ENCODE data around the gene TCERG1L.

The TCERG1L gene

DNA sequence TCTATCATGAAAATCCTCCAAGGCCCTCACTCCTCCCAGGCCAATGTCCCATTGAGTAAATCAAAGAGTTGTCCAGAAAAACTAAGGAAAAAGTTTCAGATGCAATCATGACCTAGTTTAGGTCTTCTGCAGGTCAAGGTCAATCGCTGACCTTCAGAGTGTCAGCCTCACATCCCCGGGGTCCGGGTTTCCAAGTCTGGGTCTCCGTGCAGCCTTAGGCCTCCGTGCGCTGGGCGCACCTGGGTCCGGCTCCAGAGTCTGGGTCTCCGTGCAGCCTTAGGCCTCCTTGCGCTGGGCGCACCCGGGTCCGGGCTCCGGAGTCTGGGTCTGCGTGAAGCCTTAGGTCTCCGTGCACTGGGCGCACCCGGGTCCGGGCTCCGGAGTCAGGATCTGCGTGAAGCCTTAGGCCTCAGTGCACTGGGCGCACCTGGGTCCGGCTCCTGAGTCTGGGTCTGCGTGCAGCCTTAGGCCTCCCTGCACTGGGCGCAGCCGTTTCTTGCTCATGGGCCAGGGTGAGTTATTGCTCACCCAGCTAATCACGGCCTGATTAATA lies 236.2 kb downstream of the TCERG1L start:
- H3K27me3 ChIP-seq (replicated peaks; ENCODE audit: control insufficient read depth, insufficient read depth, low read length): no peaks in the 10 kb centered on the region
- no peaks in the 10 kb centered on the region for H3K36me3 ChIP-seq (ENCODE audit: control insufficient read depth, insufficient read depth, low read length)
- no peak overlapping the region for H3K4me3 ChIP-seq (replicated peaks; ENCODE audit: low read depth, low read length)
- no peak for DNase-seq (ENCODE audit: extremely low read depth, insufficient read length)
- TF ChIP-seq, protein P1, sequence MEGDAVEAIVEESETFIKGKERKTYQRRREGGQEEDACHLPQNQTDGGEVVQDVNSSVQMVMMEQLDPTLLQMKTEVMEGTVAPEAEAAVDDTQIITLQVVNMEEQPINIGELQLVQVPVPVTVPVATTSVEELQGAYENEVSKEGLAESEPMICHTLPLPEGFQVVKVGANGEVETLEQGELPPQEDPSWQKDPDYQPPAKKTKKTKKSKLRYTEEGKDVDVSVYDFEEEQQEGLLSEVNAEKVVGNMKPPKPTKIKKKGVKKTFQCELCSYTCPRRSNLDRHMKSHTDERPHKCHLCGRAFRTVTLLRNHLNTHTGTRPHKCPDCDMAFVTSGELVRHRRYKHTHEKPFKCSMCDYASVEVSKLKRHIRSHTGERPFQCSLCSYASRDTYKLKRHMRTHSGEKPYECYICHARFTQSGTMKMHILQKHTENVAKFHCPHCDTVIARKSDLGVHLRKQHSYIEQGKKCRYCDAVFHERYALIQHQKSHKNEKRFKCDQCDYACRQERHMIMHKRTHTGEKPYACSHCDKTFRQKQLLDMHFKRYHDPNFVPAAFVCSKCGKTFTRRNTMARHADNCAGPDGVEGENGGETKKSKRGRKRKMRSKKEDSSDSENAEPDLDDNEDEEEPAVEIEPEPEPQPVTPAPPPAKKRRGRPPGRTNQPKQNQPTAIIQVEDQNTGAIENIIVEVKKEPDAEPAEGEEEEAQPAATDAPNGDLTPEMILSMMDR (IDR thresholded peaks at IDR 0.05; ENCODE audit: insufficient read depth, low read length, poor library complexity, severe bottlenecking): no peak

DNA sequence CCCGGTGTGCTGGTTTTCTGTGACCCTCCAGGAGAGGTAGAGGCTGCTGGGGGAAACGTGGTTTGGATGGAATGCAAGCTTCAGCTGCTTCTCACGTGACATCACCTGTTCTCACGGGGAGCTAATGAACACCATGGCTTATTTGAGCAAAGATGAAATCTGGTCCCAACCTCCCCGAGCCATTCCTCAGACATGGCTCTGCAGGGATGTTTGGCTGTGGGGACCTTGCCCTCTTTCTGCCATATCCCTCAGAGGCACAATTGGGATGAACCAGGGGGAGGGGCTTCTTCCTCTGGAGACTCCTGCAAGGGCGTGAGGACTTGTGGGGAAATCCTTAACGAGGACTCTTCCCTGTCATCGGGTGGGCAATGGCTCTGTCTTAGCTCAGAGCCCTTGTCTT lies 236.8 kb downstream of the TCERG1L start:
- TF ChIP-seq, protein P1 (IDR thresholded peaks at IDR 0.05; ENCODE audit: insufficient read depth, low read length, poor library complexity, severe bottlenecking): no peak
- H3K27me3 ChIP-seq (replicated peaks; ENCODE audit: control insufficient read depth, insufficient read depth, low read length): no peaks in the 10 kb centered on the region
- H3K36me3 ChIP-seq (ENCODE audit: control insufficient read depth, insufficient read depth, low read length): no peaks in the 10 kb centered on the region
- no peak for DNase-seq (ENCODE audit: extremely low read depth, insufficient read length)
- no peak overlapping the region for H3K4me3 ChIP-seq (replicated peaks; ENCODE audit: low read depth, low read length)

DNA sequence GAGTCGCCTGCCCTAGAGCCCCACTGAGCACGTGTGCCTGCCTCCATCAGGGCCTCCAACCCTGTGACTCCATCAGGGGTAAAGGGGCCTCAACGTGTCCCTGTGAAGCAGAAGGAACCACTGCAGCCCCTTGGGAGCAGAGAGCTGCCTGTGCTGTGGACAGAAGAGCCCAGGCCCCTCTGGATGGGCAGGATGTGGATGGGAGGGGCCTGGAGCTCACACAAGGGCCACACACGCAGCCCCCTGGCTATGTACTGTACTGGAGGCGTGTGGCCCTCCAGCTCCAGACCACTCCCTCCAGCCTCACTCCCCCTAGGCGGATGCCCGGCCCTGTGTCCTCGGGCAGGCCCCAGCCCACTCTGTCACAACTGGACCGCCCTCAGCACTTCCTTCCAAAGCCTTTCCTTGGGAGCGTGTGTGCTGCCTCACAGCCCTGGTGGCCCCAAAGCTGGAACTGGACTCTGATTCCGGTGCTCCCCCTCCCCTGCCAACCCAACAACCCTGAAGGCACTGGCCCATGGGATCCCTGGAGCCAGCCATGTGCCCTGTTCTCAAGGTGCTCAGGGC lies 238.0 kb downstream of the TCERG1L start:
- no peak for DNase-seq (ENCODE audit: extremely low read depth, insufficient read length)
- Histone ChIP-seq H3K36me3 (ENCODE audit: control insufficient read depth, insufficient read depth, low read length) (no peaks in the 10 kb centered on the region), H3K4me3 (replicated peaks; ENCODE audit: low read depth, low read length) (no peak overlapping the region), H3K27me3 (replicated peaks; ENCODE audit: control insufficient read depth, insufficient read depth, low read length) (no peaks in the 10 kb centered on the region)
- TF ChIP-seq, protein P1 (IDR thresholded peaks at IDR 0.05; ENCODE audit: insufficient read depth, low read length, poor library complexity, severe bottlenecking): no peak

DNA sequence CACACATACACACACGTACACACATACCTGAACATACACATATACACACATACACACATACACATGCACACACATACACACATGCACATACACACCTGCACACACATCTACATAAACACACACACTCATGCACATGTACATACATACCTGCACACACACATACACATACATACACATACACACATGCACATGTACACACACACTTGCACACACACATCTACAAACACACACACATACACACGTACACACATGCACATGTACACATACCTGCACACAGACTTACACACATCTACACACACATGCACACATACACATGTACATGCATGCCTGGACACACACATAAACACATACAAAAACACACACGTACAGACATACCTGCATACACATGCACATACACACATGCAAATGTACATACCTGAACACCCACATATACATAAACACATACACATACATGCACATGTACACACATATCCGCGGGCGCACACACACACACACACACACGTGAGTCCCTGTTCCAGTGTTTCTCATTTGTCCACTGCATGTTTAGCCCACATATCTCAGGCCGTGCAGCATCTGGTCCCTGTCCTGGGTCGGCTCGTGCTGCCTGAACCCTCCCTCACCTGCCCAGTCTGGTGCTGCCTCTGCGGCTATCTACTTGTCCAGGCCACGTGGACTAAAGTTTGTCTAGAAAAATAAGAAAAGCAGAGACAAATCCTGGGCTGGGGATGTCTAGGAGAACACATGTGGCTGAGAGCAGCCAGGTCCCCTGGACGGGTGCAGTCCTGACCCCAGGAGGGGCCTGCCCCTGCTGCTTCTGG lies 238.7 kb downstream of the TCERG1L start:
- Histone ChIP-seq H3K27me3 (replicated peaks; ENCODE audit: control insufficient read depth, insufficient read depth, low read length) (no peaks in the 10 kb centered on the region), H3K4me3 (replicated peaks; ENCODE audit: low read depth, low read length) (no peak overlapping the region), H3K36me3 (ENCODE audit: control insufficient read depth, insufficient read depth, low read length) (no peaks in the 10 kb centered on the region)
- no peak for DNase-seq (ENCODE audit: extremely low read depth, insufficient read length)
- TF ChIP-seq, protein P1 (IDR thresholded peaks at IDR 0.05; ENCODE audit: insufficient read depth, low read length, poor library complexity, severe bottlenecking): no peak

DNA sequence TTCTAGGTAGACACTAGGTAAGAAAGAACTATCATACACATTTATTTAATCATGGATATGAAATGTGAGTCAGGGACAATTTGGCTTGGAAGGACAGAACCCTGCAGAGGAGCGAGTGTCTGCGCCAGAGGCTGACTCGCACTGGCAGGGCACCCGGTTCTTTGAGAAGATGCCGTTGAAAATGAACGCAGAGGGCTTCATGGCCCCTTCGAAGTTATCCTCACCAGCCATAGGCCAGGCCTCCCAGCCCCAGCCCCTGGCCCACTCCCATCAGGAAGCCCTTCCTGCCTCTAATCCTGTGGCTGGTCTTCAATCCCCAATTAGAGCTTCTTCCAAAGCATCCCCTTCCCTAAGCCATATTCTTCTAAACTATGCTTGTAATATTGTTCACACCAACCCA lies 239.8 kb downstream of the TCERG1L start:
- Histone ChIP-seq H3K36me3 (ENCODE audit: control insufficient read depth, insufficient read depth, low read length) (no peaks in the 10 kb centered on the region), H3K27me3 (replicated peaks; ENCODE audit: control insufficient read depth, insufficient read depth, low read length) (no peaks in the 10 kb centered on the region), H3K4me3 (replicated peaks; ENCODE audit: low read depth, low read length) (no peak overlapping the region)
- TF ChIP-seq, protein P1 (IDR thresholded peaks at IDR 0.05; ENCODE audit: insufficient read depth, low read length, poor library complexity, severe bottlenecking): no peak
- DNase-seq (ENCODE audit: extremely low read depth, insufficient read length): no peak
